GM23248 (cell line): ENCODE data around the gene CSKMT. TPM values are rescaled to one million over a fixed set of nuclear protein-coding genes. Genes with fewer than 3 reads are reported as not detected.

Experiments used
- DNase-seq: peaks from one replicate; pipeline ENCODE4 v3.0.0-alpha.2; 2015
- H2AFZ ChIP-seq: fragments of 200-600 bp; sonication (generic); 2 replicates; pipeline ENCODE4 v1.6.1; 2016; ENCODE audit warnings: antibody characterized with exemption
- H3F3A ChIP-seq: fragments of 200-600 bp; sonication (generic); 2 replicates; pipeline ENCODE4 v1.6.1; 2016; ENCODE audit warnings: mild to moderate bottlenecking, antibody characterized with exemption, mixed run types; ENCODE audit not compliant: insufficient read depth
- H3K27ac ChIP-seq: fragments of 200-600 bp; sonication (generic); 2 replicates; pipeline ENCODE4 v1.5.1; 2016; ENCODE audit warnings: mild to moderate bottlenecking
- H3K27me3 ChIP-seq: fragments of 200-600 bp; sonication (generic); replicated peaks from 2 replicates; pipeline ENCODE4 v1.6.1; 2016; ENCODE audit warnings: mild to moderate bottlenecking; ENCODE audit not compliant: insufficient read depth
- H3K36me3 ChIP-seq: fragments of 200-600 bp; sonication (generic); 2 replicates; pipeline ENCODE4 v1.6.1; 2016; ENCODE audit warnings: low read depth, mild to moderate bottlenecking
- H3K4me1 ChIP-seq: fragments of 200-600 bp; sonication (generic); 2 replicates; pipeline ENCODE4 v1.6.1; 2016; ENCODE audit warnings: mild to moderate bottlenecking; ENCODE audit not compliant: insufficient read depth
- H3K4me2 ChIP-seq: fragments of 200-600 bp; sonication (generic); one replicate; pipeline ENCODE4 v1.6.1; 2016; ENCODE audit warnings: mild to moderate bottlenecking; ENCODE audit not compliant: unreplicated experiment
- H3K4me3 ChIP-seq: fragments of 200-600 bp; sonication (generic); 2 replicates; pipeline ENCODE4 v1.5.1; 2016; ENCODE audit warnings: mild to moderate bottlenecking
- H3K79me2 ChIP-seq: fragments of 200-600 bp; sonication (generic); 2 replicates; pipeline ENCODE4 v1.6.1; 2016; ENCODE audit warnings: mild to moderate bottlenecking; ENCODE audit not compliant: insufficient read depth
- H3K9ac ChIP-seq: fragments of 200-600 bp; sonication (generic); 2 replicates; pipeline ENCODE4 v1.6.1; 2016; ENCODE audit warnings: mild to moderate bottlenecking
- H3K9me2 ChIP-seq: fragments of 200-600 bp; sonication (generic); 2 replicates; pipeline ENCODE4 v1.6.1; 2016; ENCODE audit warnings: mixed run types, mild to moderate bottlenecking, moderate library complexity; ENCODE audit not compliant: insufficient read depth
- H3K9me3 ChIP-seq: fragments of 200-600 bp; sonication (generic); one replicate; pipeline ENCODE4 v1.6.1; 2017; ENCODE audit warnings: low read depth
- H4K20me1 ChIP-seq: fragments of 200-600 bp; sonication (generic); 2 replicates; pipeline ENCODE4 v1.6.0; 2016; ENCODE audit not compliant: insufficient read depth
- EZH2 ChIP-seq: fragments of 200-600 bp; sonication (generic); IDR thresholded peaks from 2 replicates; pipeline ENCODE4 v1.6.1; 2018; ENCODE audit warnings: antibody characterized with exemption, mild to moderate bottlenecking; ENCODE audit not compliant: insufficient read depth, poor library complexity, severe bottlenecking
- EZH2phosphoT487 ChIP-seq: fragments of 200-600 bp; sonication (generic); IDR thresholded peaks from 2 replicates; pipeline ENCODE4 v1.6.1; 2018; ENCODE audit warnings: antibody characterized with exemption, moderate library complexity, mild to moderate bottlenecking, low read depth; ENCODE audit not compliant: insufficient read depth
- WGBS, 2 experiments: methylation state at CpG; one replicate each; pipeline ENCODE4 v1.1.6; 2015 to 2017; ENCODE audit warnings: low lambda C conversion rate in 2 of 2, low coverage in 1 of 2; ENCODE audit errors: missing lambda C conversion rate in 2 of 2; 5-methylcytosine and 5-hydroxymethylcytosine counted together
- in situ Hi-C: fragments of 300-500 bp; cut with MboI; formaldehyde crosslinking; loops from 2 replicates; pipeline ENCODE4 v1.15.0; 2020
- polyA plus RNA-seq: library from polyadenylated mRNA; unstranded; fragments of >200 nt; fragmentation: Nextera tagmentation; extraction: Ambion mirVana; gene quantifications from 2 replicates; pipeline ENCODE4 v1.2.1, GENCODE V29; 2016
- total RNA-seq: library from RNA; depleted of rRNA; stranded (reverse); fragments of >200 nt; shearing (Covaris generic); gene quantifications from 2 replicates; pipeline ENCODE4 v1.2.3, GENCODE V29; 2014

The CSKMT gene
- total and polyA plus RNA-seq, 2 experiments from 2014 or later: 3.6 to 5.4 TPM

DNA sequence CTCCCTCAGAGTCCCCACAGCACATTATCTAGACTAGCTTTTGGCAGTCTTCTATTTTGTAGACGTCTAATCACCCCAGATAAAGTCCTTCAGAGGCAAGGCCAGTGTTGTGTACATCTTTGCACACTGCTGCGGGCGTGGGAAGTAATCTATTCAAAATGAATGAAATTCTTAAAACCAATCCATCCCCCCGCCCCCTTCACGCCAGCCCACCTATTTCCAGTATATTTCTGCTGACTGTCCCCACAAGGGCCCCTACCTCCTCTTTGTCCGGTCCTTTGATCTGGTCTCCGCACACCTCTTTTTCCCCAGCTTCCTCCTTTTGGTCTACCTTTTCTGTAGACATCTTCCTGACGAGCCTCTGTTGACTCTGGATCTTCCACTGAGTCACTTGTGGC lies 41.7 kb downstream of the CSKMT start:
- Histone ChIP-seq H3K79me2 (peaks cover 28% of the 10 kb centered on the region; the same call in 1 of the 2 replicates), H3K9ac (peak overlapping the region; percentile 45), H3K27ac (peak overlapping the region; percentile 44), H3F3A (peaks cover 34% of the 10 kb centered on the region), H4K20me1 (no peaks in the 10 kb centered on the region), H3K4me1 (peaks cover 21% of the 10 kb centered on the region), H2AFZ (peak overlapping the region; percentile 77; the same call in 1 of the 2 replicates), H3K9me2 (no peaks in the 10 kb centered on the region), H3K36me3 (peaks cover 12% of the 10 kb centered on the region; the same call in 1 of the 2 replicates), H3K4me2 (no peak overlapping the region), H3K9me3 (no peaks in the 10 kb centered on the region), H3K27me3 (no peaks in the 10 kb centered on the region), H3K4me3 (peak overlapping the region; percentile 74; the same call in 1 of the 2 replicates)
- TF ChIP-seq EZH2 (no peak), EZH2phosphoT487 (no peak)
- in situ Hi-C loops: no loop called here
- WGBS, 2 experiments: 87 to 89% methylated on average over 8 of the region's 8 CpGs
- DNase-seq: no peak

DNA sequence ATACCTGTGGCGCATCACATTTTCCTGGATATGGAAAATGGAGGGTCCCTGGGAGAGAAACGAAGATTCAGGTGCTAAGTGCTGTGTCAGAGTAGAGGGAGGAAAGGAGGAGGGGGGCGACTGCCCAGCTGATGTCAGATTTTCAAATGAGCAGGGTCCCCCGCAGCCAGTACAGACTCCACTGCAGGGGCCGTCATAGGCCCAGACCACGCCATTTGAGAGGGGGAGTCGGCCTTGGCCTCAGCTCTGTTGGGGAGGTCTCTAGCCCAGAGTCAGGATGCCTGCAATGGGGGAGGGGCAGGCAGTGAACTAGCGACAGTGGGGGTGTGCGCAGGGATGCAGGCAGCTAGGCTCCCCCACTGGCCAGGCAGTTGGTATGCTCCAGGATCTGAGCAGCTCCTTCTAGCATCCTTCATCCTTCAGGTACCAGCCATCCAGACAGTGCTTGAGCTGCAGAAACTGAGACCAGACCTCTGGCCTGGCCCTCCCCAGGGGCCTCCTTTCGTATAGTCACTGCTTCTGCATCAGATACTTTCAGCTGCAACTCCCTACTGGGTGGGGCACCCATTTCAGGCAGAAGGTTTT lies 42.3 kb downstream of the CSKMT start, which contains the start of the genes BSCL2 and GNG3:
Gene BSCL2 (minus strand): TSS at position 148 of the 585 bp plus-strand sequence. CDS start 229 bp downstream, outside the sequence.
Gene GNG3 (plus strand): TSS at position 400 of the 585 bp plus-strand sequence. CDS start 620 bp downstream, outside the sequence.
- in situ Hi-C loops: no loop called here
- no peaks in the 10 kb centered on the region for H3K9me3 ChIP-seq
- peaks cover 15% of the 10 kb centered on the region; the same call in 1 of the 2 replicates for H3K36me3 ChIP-seq
- H4K20me1 ChIP-seq: no peaks in the 10 kb centered on the region
- no peaks in the 10 kb centered on the region for H3K27me3 ChIP-seq
- peaks cover 28% of the 10 kb centered on the region; the same call in 1 of the 2 replicates for H3K79me2 ChIP-seq
- no peak for TF ChIP-seq EZH2phosphoT487
- TF ChIP-seq EZH2: no peak
- H3F3A ChIP-seq: peaks cover 37% of the 10 kb centered on the region
- peak within 1 kb of the TSS; percentile 44 for H3K27ac ChIP-seq
- H3K4me2 ChIP-seq: peak within 1 kb of the TSS; percentile 96
- peaks cover 21% of the 10 kb centered on the region for H3K4me1 ChIP-seq
- peak within 1 kb of the TSS; percentile 74 for H3K4me3 ChIP-seq
- 83 to 84% methylated on average over 8 to 10 of the region's 10 CpGs for WGBS, 2 experiments
- H3K9me2 ChIP-seq: no peaks in the 10 kb centered on the region
- H2AFZ ChIP-seq: peak within 1 kb of the TSS; percentile 77; the same call in 1 of the 2 replicates
- peak within 1 kb of the TSS; percentile 90 for H3K9ac ChIP-seq
- no peak for DNase-seq

DNA sequence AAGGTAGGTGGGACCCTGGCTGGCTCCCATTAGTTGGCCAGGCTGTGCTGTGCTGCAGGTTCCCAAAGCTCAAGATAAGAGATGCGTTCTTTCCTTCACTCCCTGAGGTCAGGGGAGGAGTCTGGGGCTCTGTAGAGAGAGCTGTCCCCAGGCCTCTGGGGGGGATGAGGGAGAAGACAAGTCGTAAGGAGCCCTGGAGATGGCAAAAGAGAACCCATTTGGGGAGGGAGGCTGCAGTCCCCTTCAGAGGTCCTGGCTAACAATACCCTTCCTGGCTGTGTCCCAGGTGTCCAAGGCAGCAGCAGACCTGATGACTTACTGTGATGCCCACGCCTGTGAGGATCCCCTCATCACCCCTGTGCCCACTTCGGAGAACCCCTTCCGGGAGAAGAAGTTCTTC lies 43.3 kb downstream of the CSKMT start:
- Histone ChIP-seq H2AFZ (no peak overlapping the region), H3K27me3 (no peaks in the 10 kb centered on the region), H3K36me3 (peaks cover 23% of the 10 kb centered on the region; the same call in 1 of the 2 replicates), H3K27ac (no peak overlapping the region), H3K4me2 (peak overlapping the region; percentile 96), H3K4me1 (peaks cover 21% of the 10 kb centered on the region), H3K4me3 (peak overlapping the region; percentile 85), H3K79me2 (peaks cover 26% of the 10 kb centered on the region), H3K9me3 (no peaks in the 10 kb centered on the region), H3K9me2 (no peaks in the 10 kb centered on the region), H3K9ac (peak overlapping the region; percentile 90), H4K20me1 (no peaks in the 10 kb centered on the region), H3F3A (peaks cover 47% of the 10 kb centered on the region)
- DNase-seq: no peak
- TF ChIP-seq EZH2phosphoT487: no peak
- no peak for TF ChIP-seq EZH2
- in situ Hi-C loops: no loop called here
- 70 to 73% methylated on average over 5 of the region's 5 CpGs for WGBS, 2 experiments

DNA sequence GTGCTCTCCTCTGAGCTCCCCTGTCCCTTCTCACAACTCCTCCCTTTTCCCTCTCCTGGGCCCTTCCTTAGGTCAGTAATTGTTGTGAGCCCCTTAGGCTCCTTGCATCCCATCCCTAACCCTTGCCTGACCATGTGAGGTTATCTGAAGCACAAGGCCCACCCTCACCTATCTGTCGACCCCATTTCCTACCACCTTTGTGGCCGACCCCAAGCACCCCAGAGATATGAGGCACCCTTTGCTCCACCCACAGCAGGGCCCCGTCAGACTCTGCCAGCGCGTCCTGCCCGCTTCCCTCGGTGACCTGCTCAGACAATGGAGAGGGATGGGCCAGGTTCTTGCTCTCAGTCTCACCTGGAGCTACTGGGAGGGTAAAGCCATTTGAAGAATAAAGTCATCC lies 43.7 kb downstream of the CSKMT start:
- Histone ChIP-seq H2AFZ (peak overlapping the region; percentile 85), H3K4me1 (peaks cover 21% of the 10 kb centered on the region), H3F3A (peaks cover 50% of the 10 kb centered on the region), H3K9me2 (no peaks in the 10 kb centered on the region), H3K27me3 (no peaks in the 10 kb centered on the region), H3K79me2 (peaks cover 26% of the 10 kb centered on the region), H3K9ac (peak overlapping the region; percentile 90), H3K9me3 (no peaks in the 10 kb centered on the region), H3K36me3 (peaks cover 27% of the 10 kb centered on the region; the same call in 1 of the 2 replicates), H3K4me3 (peak overlapping the region; percentile 85), H3K4me2 (peak overlapping the region; percentile 96), H4K20me1 (no peaks in the 10 kb centered on the region), H3K27ac (peak overlapping the region; percentile 94)
- TF ChIP-seq EZH2phosphoT487: no peak
- TF ChIP-seq EZH2: no peak
- DNase-seq: no peak
- in situ Hi-C loops: no loop called here
- 6 to 9% methylated on average over 7 of the region's 7 CpGs for WGBS, 2 experiments
